Muscle of leg (tissue), 11 donors: ENCODE data around the gene GPER1. TPM values are rescaled to one million over a fixed set of nuclear protein-coding genes. Genes with fewer than 3 reads are reported as not detected.
A peak's percentile ranks its signal among the peaks of the same experiment; 100 is the strongest.

ENCODE experiments used
- DNase-seq: peaks from one replicate; pipeline ENCODE4 v3.0.0; 2013
- H3K27ac ChIP-seq: one replicate; pipeline ENCODE4 v1.5.1; 2013; ENCODE audit warnings: mild to moderate bottlenecking, low read length, control low read depth
- H3K27me3 ChIP-seq: one replicate; pipeline ENCODE4 v1.6.1; 2013; ENCODE audit warnings: low read length; ENCODE audit not compliant: control insufficient read depth, insufficient read depth
- H3K36me3 ChIP-seq: one replicate; pipeline ENCODE4 v1.6.1; 2013; ENCODE audit warnings: low read length; ENCODE audit not compliant: control insufficient read depth, insufficient read depth
- H3K4me1 ChIP-seq: one replicate; pipeline ENCODE4 v1.6.1; 2013; ENCODE audit warnings: low read length; ENCODE audit not compliant: control insufficient read depth, insufficient read depth
- H3K4me3 ChIP-seq: one replicate; pipeline ENCODE4 v1.5.1; 2013; ENCODE audit warnings: low read length, control low read depth
- H3K9me3 ChIP-seq: replicated peaks from 2 replicates; pipeline ENCODE4 v1.6.1; 2013; ENCODE audit warnings: low read depth, low read length; ENCODE audit not compliant: control insufficient read depth
- WGBS: methylation state at CpG from one replicate; pipeline ENCODE4 v1.1.5; 2013; ENCODE audit warnings: missing lambda C conversion rate; ENCODE audit not compliant: insufficient coverage; 5-methylcytosine and 5-hydroxymethylcytosine counted together
- polyA plus RNA-seq, 8 donors: library from polyadenylated mRNA; unstranded; fragments of 120-200 nt; gene quantifications; one replicate each; pipeline versions ENCODE4 v1.2.1 to v1.2.3, GENCODE V29; 2013; ENCODE audit warnings: inconsistent platforms in 1 of 8, low replicate concordance in 1 of 8; ENCODE audit not compliant: insufficient read length in 8 of 8, insufficient read depth in 1 of 8
- total RNA-seq: library from RNA; stranded (reverse); fragments of 120-200 nt; gene quantifications from one replicate; pipeline ENCODE4 v1.2.4, GENCODE V29; 2013

Gene GPER1
- total and polyA plus RNA-seq, 9 donors, result 9.6 to 17.7 (median 11.6) TPM

- no peak overlapping the region for H3K4me3 ChIP-seq
- no peaks in the 10 kb centered on the region for H3K27me3 ChIP-seq
- H3K9me3 ChIP-seq, result no peaks in the 10 kb centered on the region
- peaks cover 68% of the 10 kb centered on the region for H3K4me1 ChIP-seq
- peak overlapping the region; percentile 77 for H3K27ac ChIP-seq
- WGBS, result 64% methylated on average over 40 of the region's 47 CpGs
- peak; percentile 38 for DNase-seq
- peaks cover 11% of the 10 kb centered on the region for H3K36me3 ChIP-seq
Observed at GRCh38 chr7:1101563-1102431, 13.9 kb downstream of the GPER1 start.

- H3K27ac ChIP-seq, result no peak overlapping the region
- no peaks in the 10 kb centered on the region for H3K9me3 ChIP-seq
- no peak overlapping the region for H3K4me3 ChIP-seq
- peaks cover 3% of the 10 kb centered on the region for H3K36me3 ChIP-seq
- DNase-seq, result no peak
- H3K4me1 ChIP-seq, result peaks cover 75% of the 10 kb centered on the region
- H3K27me3 ChIP-seq, result no peaks in the 10 kb centered on the region
- WGBS, result 87% methylated on average over 22 of the region's 34 CpGs
Observed at GRCh38 chr7:1103009-1103788, 15.3 kb downstream of the GPER1 start.

GRCh38 chr7:1103789-1104515, 16.0 kb downstream of the GPER1 start:
- DNase-seq, result no peak
- H3K9me3 ChIP-seq, result no peaks in the 10 kb centered on the region
- H3K4me3 ChIP-seq, result no peak overlapping the region
- no peaks in the 10 kb centered on the region for H3K36me3 ChIP-seq
- WGBS, result 74% methylated on average over 19 of the region's 21 CpGs
- no peaks in the 10 kb centered on the region for H3K27me3 ChIP-seq
- peak overlapping the region; percentile 65 for H3K27ac ChIP-seq
- H3K4me1 ChIP-seq, result peaks cover 77% of the 10 kb centered on the region

GRCh38 chr7:1104516-1105179, 16.7 kb downstream of the GPER1 start:
- no peaks in the 10 kb centered on the region for H3K36me3 ChIP-seq
- peaks cover 77% of the 10 kb centered on the region for H3K4me1 ChIP-seq
- H3K27ac ChIP-seq, result peak overlapping the region; percentile 65
- 51% methylated on average over 9 of the region's 13 CpGs for WGBS
- H3K4me3 ChIP-seq, result no peak overlapping the region
- peak; percentile 80 for DNase-seq
- H3K9me3 ChIP-seq, result no peaks in the 10 kb centered on the region
- no peaks in the 10 kb centered on the region for H3K27me3 ChIP-seq

- WGBS, result 67% methylated on average over 9 of the region's 11 CpGs
- H3K4me3 ChIP-seq, result no peak overlapping the region
- no peaks in the 10 kb centered on the region for H3K36me3 ChIP-seq
- no peak for DNase-seq
- no peaks in the 10 kb centered on the region for H3K9me3 ChIP-seq
- no peaks in the 10 kb centered on the region for H3K27me3 ChIP-seq
- H3K4me1 ChIP-seq, result peaks cover 72% of the 10 kb centered on the region
- H3K27ac ChIP-seq, result peak overlapping the region; percentile 62
Observed at GRCh38 chr7:1105189-1105588, 17.3 kb downstream of the GPER1 start.

GRCh38 chr7:1106063-1106792, 18.3 kb downstream of the GPER1 start:
- H3K27ac ChIP-seq, result peak overlapping the region; percentile 90
- H3K4me3 ChIP-seq, result no peak overlapping the region
- no peaks in the 10 kb centered on the region for H3K36me3 ChIP-seq
- no peaks in the 10 kb centered on the region for H3K9me3 ChIP-seq
- WGBS, result 62% methylated on average over 19 of the region's 27 CpGs
- DNase-seq, result peak; percentile 72
- peaks cover 62% of the 10 kb centered on the region for H3K4me1 ChIP-seq
- H3K27me3 ChIP-seq, result no peaks in the 10 kb centered on the region

GRCh38 chr7:1106793-1107421, 19.0 kb downstream of the GPER1 start:
- Histone ChIP-seq H3K9me3 (no peaks in the 10 kb centered on the region), H3K4me1 (peaks cover 55% of the 10 kb centered on the region), H3K36me3 (no peaks in the 10 kb centered on the region), H3K27ac (peak overlapping the region; percentile 90), H3K27me3 (no peaks in the 10 kb centered on the region), H3K4me3 (no peak overlapping the region)
- 56% methylated on average over 16 of the region's 20 CpGs for WGBS
- no peak for DNase-seq

GRCh38 chr7:1108264-1108920, 20.5 kb downstream of the GPER1 start:
- H3K4me1 ChIP-seq, result peaks cover 57% of the 10 kb centered on the region
- DNase-seq, result no peak
- no peak overlapping the region for H3K27ac ChIP-seq
- H3K27me3 ChIP-seq, result no peaks in the 10 kb centered on the region
- no peaks in the 10 kb centered on the region for H3K36me3 ChIP-seq
- H3K9me3 ChIP-seq, result no peaks in the 10 kb centered on the region
- H3K4me3 ChIP-seq, result no peak overlapping the region
- 83% methylated on average over 18 of the region's 30 CpGs for WGBS
